Neutrophil (primary cell): ENCODE results near the gene WFDC10A.

Source experiments
- H3K27ac ChIP-seq: fragments of 200-600 bp; sonication (generic); 2 replicates; pipeline ENCODE4 v1.5.1; 2016; ENCODE audit warnings: mild to moderate bottlenecking, moderate library complexity
- H3K27me3 ChIP-seq: fragments of 200-600 bp; sonication (generic); 2 replicates; pipeline ENCODE4 v1.6.0; 2016; ENCODE audit warnings: mild to moderate bottlenecking
- H3K36me3 ChIP-seq: fragments of 200-600 bp; sonication (generic); 2 replicates; pipeline ENCODE4 v1.5.1; 2017
- H3K4me1 ChIP-seq, 2 experiments: fragments of 200-600 bp in 1 of 2; sonication (generic) in 1 of 2; 1 replicate in 1 of 2; 2 replicates in 1 of 2; pipeline versions ENCODE4 v1.5.1 to v1.6.1; 2013 to 2016; ENCODE audit warnings: low read depth in 1 of 2, low read length in 1 of 2, mild to moderate bottlenecking in 1 of 2, moderate library complexity in 1 of 2; ENCODE audit not compliant: control insufficient read depth in 1 of 2, insufficient read depth in 1 of 2
- H3K4me3 ChIP-seq, 2 experiments: fragments of 200-600 bp in 1 of 2; sonication (generic) in 1 of 2; 1 replicate in 1 of 2; 2 replicates in 1 of 2; pipeline ENCODE4 v1.5.1; 2013 to 2016; ENCODE audit warnings: low read depth in 1 of 2, low read length in 1 of 2, mild to moderate bottlenecking in 1 of 2, moderate library complexity in 1 of 2
- H3K9me3 ChIP-seq: fragments of 200-600 bp; sonication (generic); 2 replicates; pipeline ENCODE4 v1.5.1; 2016
- TF ChIP-seq, protein P1 (sequence below): fragments of 200-600 bp; sonication (generic); IDR thresholded peaks from 2 replicates; pipeline ENCODE4 v1.5.1; 2016; ENCODE audit warnings: antibody characterized with exemption

The WFDC10A gene

DNA sequence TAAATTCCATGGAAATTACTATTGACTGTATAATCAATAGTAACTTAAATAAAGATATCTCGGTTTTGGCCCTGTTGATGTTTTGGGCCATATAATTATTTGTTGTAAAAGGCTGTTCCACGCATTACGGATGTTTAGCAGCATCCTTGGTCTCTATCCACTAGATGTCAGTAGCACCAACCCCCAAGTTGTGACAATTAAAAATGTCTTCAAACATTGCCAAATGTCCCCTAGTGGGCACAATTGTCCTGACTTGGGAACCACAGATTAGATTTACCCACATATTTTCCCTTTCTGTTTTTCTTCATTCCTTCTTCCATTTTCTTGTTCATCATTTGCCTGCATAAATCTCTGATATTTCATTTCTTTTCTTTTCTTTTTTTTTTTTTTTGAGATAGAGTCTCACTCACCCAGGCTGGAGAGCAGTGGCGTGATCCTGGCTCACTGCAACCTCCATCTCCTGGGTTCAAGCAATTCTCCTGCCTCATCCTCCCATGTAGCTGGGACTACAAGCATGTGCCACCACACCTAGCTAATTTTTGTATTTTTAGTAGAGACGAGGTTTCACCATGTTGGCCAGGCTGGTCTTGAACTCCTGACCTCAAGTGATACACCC lies 36.9 kb upstream of the WFDC10A start:
- H3K36me3 ChIP-seq, result no peaks in the 10 kb centered on the region
- H3K9me3 ChIP-seq, result no peaks in the 10 kb centered on the region
- H3K27ac ChIP-seq, result no peak overlapping the region
- H3K4me3 ChIP-seq, result no peak overlapping the region
- H3K27me3 ChIP-seq, result peaks cover 28% of the 10 kb centered on the region
- TF ChIP-seq, protein P1, sequence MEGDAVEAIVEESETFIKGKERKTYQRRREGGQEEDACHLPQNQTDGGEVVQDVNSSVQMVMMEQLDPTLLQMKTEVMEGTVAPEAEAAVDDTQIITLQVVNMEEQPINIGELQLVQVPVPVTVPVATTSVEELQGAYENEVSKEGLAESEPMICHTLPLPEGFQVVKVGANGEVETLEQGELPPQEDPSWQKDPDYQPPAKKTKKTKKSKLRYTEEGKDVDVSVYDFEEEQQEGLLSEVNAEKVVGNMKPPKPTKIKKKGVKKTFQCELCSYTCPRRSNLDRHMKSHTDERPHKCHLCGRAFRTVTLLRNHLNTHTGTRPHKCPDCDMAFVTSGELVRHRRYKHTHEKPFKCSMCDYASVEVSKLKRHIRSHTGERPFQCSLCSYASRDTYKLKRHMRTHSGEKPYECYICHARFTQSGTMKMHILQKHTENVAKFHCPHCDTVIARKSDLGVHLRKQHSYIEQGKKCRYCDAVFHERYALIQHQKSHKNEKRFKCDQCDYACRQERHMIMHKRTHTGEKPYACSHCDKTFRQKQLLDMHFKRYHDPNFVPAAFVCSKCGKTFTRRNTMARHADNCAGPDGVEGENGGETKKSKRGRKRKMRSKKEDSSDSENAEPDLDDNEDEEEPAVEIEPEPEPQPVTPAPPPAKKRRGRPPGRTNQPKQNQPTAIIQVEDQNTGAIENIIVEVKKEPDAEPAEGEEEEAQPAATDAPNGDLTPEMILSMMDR, result no peak
- no peaks in the 10 kb centered on the region for H3K4me1 ChIP-seq

DNA sequence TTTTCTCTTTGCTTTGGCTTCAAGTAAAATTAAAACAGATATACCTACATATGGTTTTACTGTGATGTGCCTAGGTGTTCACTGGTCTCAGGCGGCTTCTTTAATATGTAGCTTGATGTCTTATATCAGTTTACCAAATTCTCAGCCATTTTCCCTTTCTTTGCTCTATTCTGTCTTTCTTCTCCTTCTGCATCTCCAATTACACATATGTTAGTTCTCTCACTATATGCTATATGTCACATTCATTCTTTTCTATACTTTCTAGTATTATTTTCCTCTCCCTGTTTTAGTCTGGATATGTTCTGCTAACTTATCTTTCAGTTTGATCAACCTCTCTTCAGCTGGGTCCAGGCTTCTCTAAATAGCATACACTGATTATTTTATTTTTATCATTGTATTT lies 36.0 kb upstream of the WFDC10A start:
- Histone ChIP-seq H3K4me1 (no peaks in the 10 kb centered on the region), H3K36me3 (no peaks in the 10 kb centered on the region), H3K27ac (no peak overlapping the region), H3K27me3 (peaks cover 28% of the 10 kb centered on the region), H3K9me3 (no peaks in the 10 kb centered on the region), H3K4me3 (no peak overlapping the region)
- TF ChIP-seq, protein P1, result no peak

DNA sequence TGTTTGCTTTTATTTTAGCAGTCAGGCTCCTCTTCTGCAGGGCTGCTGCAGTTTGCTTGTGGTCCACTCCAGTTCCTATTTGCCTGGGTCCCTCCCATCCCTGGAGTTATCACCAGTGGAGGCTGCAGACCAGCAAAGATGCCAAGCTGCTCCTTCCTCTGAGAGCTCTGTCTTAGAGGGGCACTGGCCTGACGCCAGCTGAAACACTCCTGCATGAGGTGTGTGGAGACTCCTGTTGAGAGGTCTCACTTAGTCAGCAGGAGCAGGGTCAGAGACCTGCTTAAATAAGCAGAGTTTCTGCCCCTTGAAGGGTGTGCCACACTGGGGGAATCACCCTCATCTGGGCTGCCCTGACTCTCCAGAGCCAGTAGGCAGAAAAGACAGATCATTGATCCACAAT lies 34.3 kb upstream of the WFDC10A start:
- Histone ChIP-seq H3K36me3 (no peaks in the 10 kb centered on the region), H3K27me3 (peaks cover 33% of the 10 kb centered on the region)
- TF ChIP-seq, protein P1, result no peak

DNA sequence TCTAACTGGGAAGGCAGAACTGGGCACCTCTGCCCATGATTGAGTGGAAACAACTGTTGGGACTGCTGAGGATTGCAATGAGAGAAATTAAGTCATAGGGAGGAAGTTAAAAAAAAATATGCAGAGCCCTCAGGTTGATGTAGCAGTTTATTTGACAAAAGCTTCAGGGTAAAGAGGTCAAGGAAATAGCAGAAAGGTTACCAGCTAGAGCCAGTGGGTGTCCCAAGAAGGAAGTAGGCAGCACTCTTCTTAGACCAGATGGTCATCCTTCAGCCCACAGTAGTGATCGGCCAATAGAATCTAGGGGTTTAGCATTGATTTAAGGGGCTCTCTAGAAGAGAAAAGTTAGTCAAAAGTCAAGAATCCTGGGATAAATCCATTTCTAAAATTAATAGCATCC lies 21.7 kb upstream of the WFDC10A start:
- Histone ChIP-seq H3K36me3 (no peaks in the 10 kb centered on the region), H3K27ac (no peak overlapping the region), H3K9me3 (no peaks in the 10 kb centered on the region), H3K4me1 (no peaks in the 10 kb centered on the region), H3K4me3 (no peak overlapping the region), H3K27me3 (peaks cover 13% of the 10 kb centered on the region)
- TF ChIP-seq, protein P1, result no peak

More for the DNA sequence above, 34.3 kb upstream of the WFDC10A start:
- Histone ChIP-seq H3K27ac (no peak overlapping the region), H3K4me3 (no peak overlapping the region), H3K4me1 (no peaks in the 10 kb centered on the region), H3K9me3 (no peaks in the 10 kb centered on the region)

DNA sequence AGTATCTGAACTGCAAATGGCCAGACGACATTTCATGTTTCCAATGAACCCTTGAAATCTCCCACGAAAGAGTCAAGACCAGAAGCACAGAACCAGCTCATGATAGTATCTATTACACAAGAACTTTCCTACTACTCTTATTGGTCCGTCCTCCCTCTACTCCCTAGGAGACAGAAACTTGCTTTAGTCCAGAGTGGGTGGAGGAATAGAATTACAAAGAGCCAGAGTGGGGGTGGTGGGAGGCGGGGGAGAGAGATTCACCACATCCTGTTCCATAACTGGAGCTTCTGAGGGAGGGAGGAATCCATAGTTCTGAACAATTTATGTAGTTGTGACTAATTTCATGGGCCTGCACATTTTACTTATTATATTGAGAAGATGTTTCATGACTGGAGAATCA lies 18.5 kb upstream of the WFDC10A start:
- H3K27ac ChIP-seq, result no peak overlapping the region
- no peaks in the 10 kb centered on the region for H3K9me3 ChIP-seq
- TF ChIP-seq, protein P1, result no peak
- H3K27me3 ChIP-seq, result peaks cover 16% of the 10 kb centered on the region
- no peaks in the 10 kb centered on the region for H3K36me3 ChIP-seq
- H3K4me1 ChIP-seq, result no peaks in the 10 kb centered on the region
- no peak overlapping the region for H3K4me3 ChIP-seq

DNA sequence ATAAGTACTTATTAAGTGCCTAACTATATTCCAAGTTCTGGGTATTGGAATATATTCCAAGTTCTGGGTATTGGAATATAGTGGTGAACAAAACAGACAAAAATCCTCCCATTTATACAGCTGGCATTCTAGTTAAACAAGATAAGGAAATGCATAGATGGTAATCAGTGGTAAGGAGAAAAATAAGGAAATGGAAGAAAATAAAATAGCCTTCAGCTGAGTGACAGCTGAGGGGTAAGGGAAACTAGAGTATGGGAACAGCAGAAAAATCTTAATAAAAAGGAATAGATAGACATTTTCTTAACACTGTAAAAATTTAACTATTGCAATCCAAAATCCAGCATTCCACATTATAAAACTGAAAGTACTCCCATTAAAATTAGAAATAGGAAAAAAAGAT lies 17.2 kb upstream of the WFDC10A start:
- H3K9me3 ChIP-seq, result no peaks in the 10 kb centered on the region
- H3K27me3 ChIP-seq, result peaks cover 16% of the 10 kb centered on the region
- TF ChIP-seq, protein P1, result no peak
- no peaks in the 10 kb centered on the region for H3K4me1 ChIP-seq
- no peak overlapping the region for H3K27ac ChIP-seq
- no peak overlapping the region for H3K4me3 ChIP-seq
- H3K36me3 ChIP-seq, result no peaks in the 10 kb centered on the region
